SK-N-DZ (cell line): ENCODE measurements around the gene CCT8L2. TPM values are rescaled to one million over a fixed set of nuclear protein-coding genes. Genes with fewer than 3 reads are reported as not detected.
"Not testable (repeated sequence)": the region's sequence is repeated elsewhere in the genome, so short reads cannot be mapped to it uniquely, and the experiment has no call there.

ENCODE experiments used
- DNase-seq: peaks from one replicate; pipeline ENCODE4 v3.0.0-alpha.2; 2015; ENCODE audit warnings: low spot score
- polyA plus RNA-seq, 2 experiments: library from polyadenylated mRNA; depleted of rRNA; stranded (reverse); fragments of >200 nt; gene quantifications; 2 replicates each; pipeline ENCODE4 v1.2.3, GENCODE V29; 2014

The CCT8L2 gene
- not detected in 2 replicates for polyA plus RNA-seq (2014; cell fraction: cytosol; rRNA removed)
- polyA plus RNA-seq (2014; cell fraction: nucleus; rRNA removed) = not detected in 2 replicates

GRCh38 chr22:16592710-16593109 is at the start of gene CCT8L2:
Gene CCT8L2 (minus strand): TSS chr22:16592810. CDS start chr22:16592550, 260 bp downstream.
- DNase-seq = not testable (repeated sequence)

DNA sequence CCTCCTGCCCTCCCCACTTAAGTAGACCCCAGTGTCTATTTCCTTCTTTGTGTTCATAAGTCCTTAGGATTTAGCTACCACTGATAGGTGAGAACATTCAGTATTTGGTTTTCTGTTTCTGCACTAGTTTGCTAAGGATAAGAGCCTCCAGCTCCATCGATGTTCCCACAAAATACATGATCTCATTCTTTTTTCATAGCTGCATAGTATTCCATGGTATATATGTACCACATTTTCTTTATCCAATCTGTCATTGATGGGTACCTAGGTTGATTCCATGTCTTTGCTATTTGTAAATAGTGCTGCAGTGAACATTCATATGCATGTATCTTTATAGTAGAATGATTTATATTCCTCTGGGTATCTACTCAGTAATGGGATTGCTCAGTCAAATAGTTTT is 42.8 kb upstream of the CCT8L2 start:
- not testable (repeated sequence) for DNase-seq

DNA sequence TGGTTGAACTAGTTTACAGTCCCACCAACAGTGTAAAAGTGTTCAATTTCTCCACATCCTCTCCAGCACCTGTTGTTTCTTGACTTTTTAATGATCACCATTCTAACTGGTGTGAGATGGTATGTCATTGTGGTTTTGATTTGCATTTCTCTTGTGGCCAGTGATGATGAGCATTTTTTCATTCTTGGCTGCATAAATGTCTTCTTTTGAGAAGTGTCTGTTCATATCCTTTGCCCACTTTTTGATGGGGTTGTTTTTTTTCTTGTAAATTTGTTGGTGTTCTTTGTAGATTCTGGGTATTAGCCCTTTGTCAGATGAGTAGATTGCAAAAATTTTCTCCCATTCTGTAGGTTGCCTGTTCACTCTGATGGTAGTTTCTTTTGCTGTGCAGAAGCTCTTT is 41.5 kb upstream of the CCT8L2 start:
- DNase-seq = not testable (repeated sequence)

DNA sequence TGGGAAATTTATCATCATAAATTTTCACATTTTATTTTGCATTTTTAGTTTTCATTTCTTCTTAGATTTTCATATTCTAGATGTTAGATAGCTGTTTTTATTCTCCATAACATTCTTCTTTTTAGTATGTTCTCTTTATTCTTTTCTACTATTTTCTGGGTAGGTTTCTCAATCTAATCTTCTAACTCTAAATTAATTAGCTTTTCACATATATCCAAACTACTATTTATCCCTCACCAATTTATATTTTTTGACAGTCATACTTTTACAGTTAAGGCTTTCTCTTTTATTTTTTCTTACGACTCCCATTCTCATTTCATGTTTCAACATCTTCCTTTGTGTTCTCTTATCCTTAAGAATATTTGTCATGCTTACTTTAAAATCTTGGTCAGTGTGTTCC is 35.9 kb upstream of the CCT8L2 start:
- not testable (repeated sequence) for DNase-seq

- DNase-seq = not testable (repeated sequence)
These were observed 32.4 kb upstream of the CCT8L2 start for GRCh38 chr22:16625018-16625417.

- not testable (repeated sequence) for DNase-seq
These were observed 31.0 kb upstream of the CCT8L2 start for GRCh38 chr22:16623595-16623994.

DNA sequence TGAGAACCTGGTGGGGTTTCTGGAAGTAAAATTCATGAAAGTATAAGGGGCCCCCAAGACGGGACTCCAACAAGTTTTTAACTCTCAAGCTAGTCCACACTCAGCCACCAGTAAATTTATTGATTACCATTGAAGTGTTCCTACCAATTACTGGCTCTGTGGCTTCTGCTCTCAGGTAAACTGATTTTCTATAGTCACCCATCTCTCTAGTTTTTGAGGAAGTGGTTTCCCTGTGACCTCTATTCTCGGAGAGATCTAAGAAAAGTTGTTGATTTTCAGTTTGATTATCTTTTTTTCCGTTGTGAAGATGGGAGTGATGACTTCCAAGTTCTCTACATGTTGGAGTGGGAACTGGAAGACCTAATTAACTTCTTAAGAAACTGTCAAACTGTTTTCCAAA is 24.9 kb upstream of the CCT8L2 start:
- not testable (repeated sequence) for DNase-seq

DNA sequence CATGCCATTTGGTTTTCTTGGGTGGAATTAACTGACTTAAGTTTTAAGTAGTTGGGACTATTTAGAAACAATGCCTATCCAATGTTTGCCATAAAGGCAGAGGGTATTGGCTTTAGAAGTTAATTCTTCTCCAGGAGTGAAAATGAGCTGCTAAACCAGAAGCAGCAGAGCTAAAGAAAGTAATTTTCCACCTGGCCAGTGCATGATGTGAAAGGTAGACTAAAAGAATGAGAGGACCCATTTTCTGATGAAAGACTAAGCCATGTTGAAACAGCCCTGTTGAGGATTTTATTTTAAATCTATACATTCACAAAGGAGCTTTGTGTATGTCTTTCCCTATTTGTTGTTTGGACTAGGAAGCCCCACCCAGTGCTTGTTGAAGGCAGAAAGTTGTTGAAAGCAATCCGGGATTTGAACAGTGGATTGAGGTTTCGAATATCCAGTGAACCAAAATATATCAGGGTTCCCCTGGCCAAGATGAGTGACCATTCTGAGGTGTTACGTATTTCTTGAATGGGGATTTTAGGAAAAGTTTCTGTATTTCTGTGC is 23.9 kb upstream of the CCT8L2 start:
- DNase-seq = not testable (repeated sequence)

GRCh38 chr22:16615606-16616245 is 23.1 kb upstream of the CCT8L2 start:
- not testable (repeated sequence) for DNase-seq

GRCh38 chr22:16609548-16610261 is 17.1 kb upstream of the CCT8L2 start:
- DNase-seq = no peak

DNA sequence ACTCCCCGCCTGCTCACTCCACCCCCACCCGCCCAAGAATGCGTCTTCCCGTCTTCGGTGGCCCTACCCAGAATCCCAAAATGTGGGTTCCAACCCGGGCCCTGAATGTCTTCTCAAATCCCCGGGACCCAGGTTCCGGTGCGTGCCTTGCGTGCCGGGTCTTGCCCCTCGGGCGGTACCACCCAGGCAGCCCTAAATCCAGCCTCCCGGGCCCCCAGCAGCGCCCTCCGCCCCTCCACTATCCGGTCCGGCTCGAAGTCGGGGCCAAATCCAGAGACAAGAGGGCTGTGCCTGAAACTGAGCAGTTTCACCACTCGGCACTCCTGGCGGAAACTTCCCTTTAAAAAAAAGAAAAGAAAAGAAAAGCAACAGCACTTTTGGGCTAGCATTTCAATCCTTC is 16.3 kb upstream of the CCT8L2 start:
- DNase-seq = no peak

GRCh38 chr22:16604257-16604998 is 11.8 kb upstream of the CCT8L2 start:
- DNase-seq = not testable (repeated sequence)

- not testable (repeated sequence) for DNase-seq
These were observed 11.2 kb upstream of the CCT8L2 start for GRCh38 chr22:16603770-16604242.

DNA sequence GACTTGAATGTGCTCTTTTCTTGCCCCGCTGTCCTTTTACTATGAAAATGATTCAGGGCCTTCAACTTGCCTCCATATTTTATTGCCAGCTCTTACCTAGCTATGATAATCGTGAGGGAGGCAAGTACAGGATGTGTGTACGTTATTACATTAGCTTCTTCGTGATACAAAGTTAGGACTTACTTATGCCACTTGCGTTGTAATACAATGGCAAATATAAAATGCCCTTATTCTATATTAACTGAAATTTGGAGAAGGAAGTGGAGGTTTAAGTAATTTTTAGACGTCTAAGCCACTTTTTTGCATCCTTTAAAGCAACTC is 10.8 kb upstream of the CCT8L2 start:
- DNase-seq = no peak

DNA sequence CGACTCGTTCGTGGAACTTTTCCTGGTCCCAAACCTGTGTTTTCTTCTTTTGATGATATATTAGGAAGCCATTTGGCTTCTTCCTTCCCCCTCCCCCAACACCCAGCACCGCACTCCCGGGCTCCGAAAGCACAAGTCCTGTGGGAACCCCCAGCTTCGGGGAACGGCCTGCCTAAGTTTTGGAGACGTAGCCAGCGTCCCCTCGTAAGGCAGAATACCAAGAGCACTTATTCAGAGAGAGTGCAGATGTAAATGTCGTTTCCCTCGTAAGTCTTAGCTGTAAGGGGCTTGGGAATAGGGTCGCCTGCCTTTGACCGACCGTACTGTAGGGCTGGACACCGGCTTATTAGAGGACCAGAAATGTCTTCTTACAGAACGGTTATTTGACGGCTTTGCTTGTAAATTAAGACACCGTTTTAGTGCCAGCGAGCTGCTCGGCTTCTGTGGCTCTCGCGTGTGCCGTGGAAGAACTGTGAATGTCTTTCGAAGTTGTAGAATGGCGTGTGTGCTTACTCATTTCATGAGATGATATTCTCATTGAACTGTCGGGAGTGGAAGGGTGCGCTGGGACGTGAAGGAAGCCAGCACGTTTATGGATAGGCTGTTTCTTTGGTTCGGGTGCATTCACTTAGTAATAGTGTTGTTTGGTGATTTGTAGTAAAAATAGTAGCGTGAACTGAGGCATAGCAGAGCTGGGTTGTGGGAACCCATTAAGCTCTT is 10.3 kb upstream of the CCT8L2 start:
- not testable (repeated sequence) for DNase-seq

DNA sequence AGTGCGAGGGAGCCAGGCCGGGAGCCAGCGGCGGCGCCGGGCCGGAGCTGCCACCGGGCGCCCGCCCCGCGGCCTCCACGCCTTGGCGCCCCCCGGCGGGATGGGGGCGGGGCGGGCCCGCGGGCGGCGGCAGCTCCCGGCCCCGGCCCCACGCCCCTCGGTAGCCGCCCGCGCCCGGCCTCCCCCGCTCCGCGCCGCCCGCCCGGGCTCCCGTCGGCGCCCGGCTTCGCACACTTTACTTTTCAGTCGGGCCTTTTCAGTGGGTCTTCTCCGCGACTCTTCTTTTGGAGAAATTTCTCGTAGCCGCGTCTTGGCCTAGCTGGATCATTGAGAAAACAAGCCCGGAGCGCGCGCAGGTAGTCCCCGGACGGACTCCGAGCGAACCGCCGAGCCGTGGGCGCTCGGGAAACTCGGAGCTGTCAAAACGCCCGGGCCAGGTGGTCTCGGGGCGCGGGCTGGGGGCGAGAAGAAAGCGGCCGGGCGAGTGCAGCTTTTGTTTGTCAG is 9.7 kb upstream of the CCT8L2 start:
- DNase-seq = not testable (repeated sequence)

DNA sequence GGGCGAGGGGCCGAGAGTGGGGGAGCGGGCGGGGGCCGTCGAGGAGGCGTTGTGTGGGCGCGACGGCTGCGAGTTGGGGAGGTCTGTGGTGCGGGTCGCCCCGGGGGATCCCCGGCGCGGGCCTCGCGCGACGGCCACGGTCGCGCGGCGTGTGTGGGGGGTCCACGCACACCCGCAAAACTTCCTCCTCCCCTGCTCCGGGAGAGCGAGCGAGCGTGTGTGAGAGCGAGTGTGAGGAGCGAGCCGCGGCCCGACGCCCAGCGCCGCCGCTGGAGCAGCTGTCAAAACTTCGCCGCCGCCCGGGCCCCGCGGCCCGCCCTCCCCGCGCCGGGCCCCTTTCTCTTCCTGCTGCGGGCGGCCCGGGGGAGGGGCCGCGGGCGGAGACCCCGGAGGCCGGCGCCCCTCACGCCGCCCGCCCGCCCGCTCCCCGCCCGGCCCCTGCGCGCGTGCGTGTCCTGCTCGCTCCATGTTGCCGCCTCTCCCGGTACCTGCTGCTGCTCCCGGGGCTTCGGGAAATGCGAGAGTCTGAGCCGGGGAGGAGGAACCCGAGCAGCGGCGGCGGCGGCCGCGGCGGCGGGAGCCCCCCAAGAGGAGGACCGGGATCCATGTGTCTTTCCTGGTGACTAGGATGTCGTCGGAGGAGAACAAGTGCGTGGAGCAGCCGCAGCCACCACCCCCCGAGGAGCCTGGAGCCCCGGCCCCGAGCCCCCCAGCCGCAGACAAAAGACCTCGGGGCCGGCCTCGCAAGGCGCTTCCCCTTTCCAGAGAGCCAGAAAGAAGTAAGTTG is 9.0 kb upstream of the CCT8L2 start:
- DNase-seq = no peak

GRCh38 chr22:16600644-16601436 is 8.2 kb upstream of the CCT8L2 start:
- DNase-seq = not testable (repeated sequence)

- not testable (repeated sequence) for DNase-seq
These were observed 7.0 kb upstream of the CCT8L2 start for GRCh38 chr22:16599648-16600047.
